ENCODE measurements around the gene DAPK1.

DAPK1 gene

GRCh38 chr9:87618931-87619330 is 121.3 kb downstream of the DAPK1 start:
- DNase-seq, result no peak

- no peak for DNase-seq
Observed at GRCh38 chr9:87619346-87619745, 121.7 kb downstream of the DAPK1 start.

- no peak for DNase-seq
Observed at GRCh38 chr9:87620731-87621322, 123.2 kb downstream of the DAPK1 start.

- no peak for DNase-seq
Observed at GRCh38 chr9:87622098-87622497, 124.4 kb downstream of the DAPK1 start.

GRCh38 chr9:87622923-87623322 is 125.3 kb downstream of the DAPK1 start:
- DNase-seq, result no peak

- no peak for DNase-seq
Observed at GRCh38 chr9:87628346-87628745, 130.7 kb downstream of the DAPK1 start.

GRCh38 chr9:87629104-87629503 is 131.4 kb downstream of the DAPK1 start:
- no peak for DNase-seq

GRCh38 chr9:87630266-87630665 is 132.6 kb downstream of the DAPK1 start:
- no peak for DNase-seq

- no peak for DNase-seq
Observed at GRCh38 chr9:87630846-87631245, 133.2 kb downstream of the DAPK1 start.

GRCh38 chr9:87635656-87636501 is 138.2 kb downstream of the DAPK1 start:
- DNase-seq, result no peak

- no peak for DNase-seq
Observed at GRCh38 chr9:87638292-87638691, 140.6 kb downstream of the DAPK1 start.

GRCh38 chr9:87639949-87640348 is 142.3 kb downstream of the DAPK1 start:
- DNase-seq, result no peak

GRCh38 chr9:87640385-87640795 is 142.7 kb downstream of the DAPK1 start:
- no peak for DNase-seq

- DNase-seq, result no peak
Observed at GRCh38 chr9:87641067-87641466, 143.4 kb downstream of the DAPK1 start.

GRCh38 chr9:87642330-87643106 is 144.9 kb downstream of the DAPK1 start:
- DNase-seq, result no peak

- no peak for DNase-seq
Observed at GRCh38 chr9:87643107-87643650, 145.5 kb downstream of the DAPK1 start.

- DNase-seq, result no peak
Observed at GRCh38 chr9:87643778-87644570, 146.3 kb downstream of the DAPK1 start.

- no peak for DNase-seq
Observed at GRCh38 chr9:87644659-87645058, 147.0 kb downstream of the DAPK1 start.

GRCh38 chr9:87646546-87646945 is 148.9 kb downstream of the DAPK1 start:
- DNase-seq, result no peak

GRCh38 chr9:87647114-87647513 is 149.4 kb downstream of the DAPK1 start:
- DNase-seq, result no peak

- DNase-seq, result no peak
Observed at GRCh38 chr9:87648606-87649005, 150.9 kb downstream of the DAPK1 start.

GRCh38 chr9:87650611-87651295 is 153.1 kb downstream of the DAPK1 start:
- no peak for DNase-seq
